Epithelial cell of esophagus (primary cell): ENCODE measurements around the gene RAB43.
"Not testable (repeated sequence)": the region's sequence is repeated elsewhere in the genome, so short reads cannot be mapped to it uniquely, and the experiment has no call there.

Source experiments
- DNase-seq: peaks from one replicate; pipeline ENCODE4 v3.0.0; 2010; ENCODE audit warnings: low read depth
- H3K4me3 ChIP-seq: 2 replicates; pipeline ENCODE4 v1.5.1; 2011; ENCODE audit warnings: mild to moderate bottlenecking, low read length, control low read depth
- TF ChIP-seq, protein P1 (sequence below): IDR thresholded peaks from 2 replicates; pipeline ENCODE4 v1.5.1; 2011; ENCODE audit warnings: low read depth, mild to moderate bottlenecking, low read length, control low read depth, inconsistent platforms; ENCODE audit not compliant: insufficient read depth; ENCODE audit errors: missing control alignments

The RAB43 gene

GRCh38 chr3:129070086-129070885 lies 51.3 kb downstream of the RAB43 start:
- no peak overlapping the region for H3K4me3 ChIP-seq
- DNase-seq = no peak
- TF ChIP-seq, protein P1, sequence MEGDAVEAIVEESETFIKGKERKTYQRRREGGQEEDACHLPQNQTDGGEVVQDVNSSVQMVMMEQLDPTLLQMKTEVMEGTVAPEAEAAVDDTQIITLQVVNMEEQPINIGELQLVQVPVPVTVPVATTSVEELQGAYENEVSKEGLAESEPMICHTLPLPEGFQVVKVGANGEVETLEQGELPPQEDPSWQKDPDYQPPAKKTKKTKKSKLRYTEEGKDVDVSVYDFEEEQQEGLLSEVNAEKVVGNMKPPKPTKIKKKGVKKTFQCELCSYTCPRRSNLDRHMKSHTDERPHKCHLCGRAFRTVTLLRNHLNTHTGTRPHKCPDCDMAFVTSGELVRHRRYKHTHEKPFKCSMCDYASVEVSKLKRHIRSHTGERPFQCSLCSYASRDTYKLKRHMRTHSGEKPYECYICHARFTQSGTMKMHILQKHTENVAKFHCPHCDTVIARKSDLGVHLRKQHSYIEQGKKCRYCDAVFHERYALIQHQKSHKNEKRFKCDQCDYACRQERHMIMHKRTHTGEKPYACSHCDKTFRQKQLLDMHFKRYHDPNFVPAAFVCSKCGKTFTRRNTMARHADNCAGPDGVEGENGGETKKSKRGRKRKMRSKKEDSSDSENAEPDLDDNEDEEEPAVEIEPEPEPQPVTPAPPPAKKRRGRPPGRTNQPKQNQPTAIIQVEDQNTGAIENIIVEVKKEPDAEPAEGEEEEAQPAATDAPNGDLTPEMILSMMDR = no peak

DNA sequence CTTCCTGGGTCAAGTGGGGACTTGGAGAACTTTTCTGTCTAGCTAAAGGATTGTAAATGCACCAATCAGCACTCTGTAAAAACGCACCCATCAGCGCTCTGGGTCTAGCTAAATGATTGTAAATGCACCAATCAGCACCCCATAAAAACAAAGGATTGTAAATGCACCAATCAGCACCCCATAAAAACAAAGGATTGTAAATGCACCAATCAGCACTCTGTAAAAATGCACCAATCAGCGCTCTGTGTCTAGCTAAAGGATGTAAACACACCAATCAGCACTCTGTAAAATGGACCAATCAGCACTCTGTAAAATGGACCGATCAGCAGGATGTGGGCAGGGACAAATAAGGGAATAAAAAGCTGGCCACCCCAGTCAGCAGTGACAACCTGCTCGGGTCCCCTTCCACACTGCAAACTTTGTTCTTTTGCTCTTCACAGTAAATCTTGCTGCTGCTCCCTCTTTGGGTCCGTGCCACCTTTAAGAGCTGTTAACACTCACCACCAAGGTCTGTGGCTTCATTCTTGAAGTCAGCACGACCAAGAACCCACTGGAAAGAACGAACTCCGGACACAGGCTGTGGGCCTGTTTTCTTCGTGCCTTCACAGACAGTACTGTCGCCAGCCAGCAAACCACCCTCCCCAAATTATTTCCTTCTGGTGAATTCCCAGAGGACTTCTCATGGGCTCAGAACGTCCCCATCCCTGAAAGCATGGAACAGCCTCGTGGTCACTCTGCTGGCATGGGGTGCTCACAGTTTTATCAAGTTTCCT lies 52.1 kb downstream of the RAB43 start:
- H3K4me3 ChIP-seq, DNase-seq: not testable (repeated sequence)

DNA sequence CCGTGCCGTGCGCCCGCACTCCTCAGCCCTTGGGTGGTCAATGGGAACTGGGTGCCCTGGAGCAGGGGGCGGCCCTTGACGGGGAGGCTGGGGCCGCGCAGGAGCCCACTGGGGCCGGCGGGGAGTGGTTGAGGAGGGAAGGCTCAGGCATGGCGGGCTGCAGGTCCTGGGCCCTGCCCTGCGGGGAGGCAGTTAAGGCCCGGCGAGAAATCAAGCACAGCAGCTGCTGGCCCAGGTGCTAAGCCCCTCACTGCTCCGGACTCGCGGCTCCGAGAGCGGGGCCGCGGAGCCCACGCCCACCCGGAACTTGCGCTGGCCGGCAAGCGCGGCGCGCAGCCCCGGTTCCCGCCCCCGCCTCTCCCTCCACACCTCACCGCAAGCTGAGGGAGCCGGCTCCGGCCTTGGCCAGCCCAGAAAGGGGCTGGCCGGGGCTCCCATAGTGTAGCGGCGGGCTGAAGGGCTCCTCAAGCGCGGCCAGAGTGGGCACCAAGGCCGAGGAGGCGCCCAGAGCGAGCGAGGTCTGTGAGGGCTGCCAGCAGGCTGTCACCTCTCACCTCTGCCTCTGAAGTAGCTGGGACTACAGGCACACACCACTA lies 53.2 kb downstream of the RAB43 start:
- peak; percentile 19 for DNase-seq
- TF ChIP-seq, protein P1 = no peak
- peak overlapping the region; percentile 23 for H3K4me3 ChIP-seq

GRCh38 chr3:129067719-129068118 lies 53.9 kb downstream of the RAB43 start:
- DNase-seq, H3K4me3 ChIP-seq: not testable (repeated sequence)

DNA sequence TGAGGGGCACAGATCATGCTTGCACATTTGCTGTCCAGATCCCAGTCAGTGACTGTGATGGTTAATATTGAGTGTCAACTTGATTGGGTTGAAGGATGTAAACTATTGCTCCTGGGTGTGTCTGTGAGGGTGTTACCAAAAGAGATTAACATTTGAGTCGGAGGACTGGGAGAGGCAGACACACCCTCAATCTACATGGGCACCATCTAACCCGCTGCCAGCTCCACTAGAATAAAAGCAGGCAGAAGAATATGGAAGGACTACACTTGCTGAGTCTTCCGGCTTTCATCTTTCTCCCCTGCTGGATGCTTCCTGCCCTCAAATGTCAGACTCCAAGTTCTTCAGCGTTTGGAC lies 55.9 kb downstream of the RAB43 start:
- TF ChIP-seq, protein P1 = no peak
- no peak overlapping the region for H3K4me3 ChIP-seq
- no peak for DNase-seq

GRCh38 chr3:129065016-129065719 lies 56.4 kb downstream of the RAB43 start:
- TF ChIP-seq, protein P1 = no peak

DNA sequence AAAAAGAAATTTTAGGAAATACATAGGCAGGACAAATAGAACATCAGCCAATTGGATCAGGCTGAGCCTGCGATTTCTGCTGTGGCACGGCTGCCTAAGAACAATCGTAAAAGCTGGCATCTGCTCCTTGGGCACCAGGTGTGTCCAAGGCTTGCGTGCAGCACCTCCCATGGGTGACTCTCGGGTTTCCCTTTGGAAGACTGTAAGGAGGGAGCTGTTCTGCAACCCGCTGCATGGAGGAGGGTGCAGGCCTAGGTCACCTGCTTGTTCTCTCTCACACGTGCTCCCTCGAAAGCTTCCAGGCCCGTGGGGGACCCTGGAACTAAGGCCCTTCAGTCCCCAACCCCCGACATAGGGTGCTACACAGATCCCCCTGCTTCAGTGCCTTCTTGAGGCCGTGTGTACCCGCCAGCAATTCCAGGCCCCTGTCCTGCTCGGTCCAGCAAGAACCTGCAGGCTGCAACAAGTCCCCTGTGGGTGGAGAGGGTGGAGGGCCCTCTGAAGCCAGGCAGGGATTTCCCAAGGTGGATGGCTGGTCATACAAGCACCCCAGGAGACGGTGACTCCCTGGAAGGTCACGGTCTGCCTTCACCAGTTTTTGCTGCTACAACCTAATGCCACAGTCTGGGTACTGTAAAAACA lies 57.6 kb downstream of the RAB43 start:
- DNase-seq = peak; percentile 71
- TF ChIP-seq, protein P1 = peak; percentile 14
- no peak overlapping the region for H3K4me3 ChIP-seq

More at GRCh38 chr3:129065016-129065719, 56.4 kb downstream of the RAB43 start:
- no peak overlapping the region for H3K4me3 ChIP-seq
- no peak for DNase-seq
